Measurements from ENCODE around the gene NXPH2.

The NXPH2 gene

DNA sequence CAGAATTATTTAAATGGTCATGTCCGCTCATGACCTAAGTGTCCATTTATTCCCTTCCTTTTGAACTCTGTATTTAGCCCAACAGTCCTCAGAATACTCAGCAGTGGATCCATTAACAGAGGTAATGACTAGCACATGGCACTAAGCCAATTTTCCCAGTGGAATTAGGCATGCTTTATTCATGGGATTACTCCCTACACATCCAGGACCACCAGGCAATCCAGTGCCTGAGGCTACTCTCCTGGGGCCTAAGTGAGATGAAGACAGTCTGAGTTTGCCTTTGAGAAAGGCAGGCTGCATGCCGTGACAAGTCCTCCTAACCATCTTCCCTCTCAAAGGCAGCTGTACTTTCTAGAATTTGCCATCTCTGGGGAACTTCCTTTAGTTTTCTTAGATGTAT lies 150.0 kb downstream of the NXPH2 start:
- no peak for DNase-seq

DNA sequence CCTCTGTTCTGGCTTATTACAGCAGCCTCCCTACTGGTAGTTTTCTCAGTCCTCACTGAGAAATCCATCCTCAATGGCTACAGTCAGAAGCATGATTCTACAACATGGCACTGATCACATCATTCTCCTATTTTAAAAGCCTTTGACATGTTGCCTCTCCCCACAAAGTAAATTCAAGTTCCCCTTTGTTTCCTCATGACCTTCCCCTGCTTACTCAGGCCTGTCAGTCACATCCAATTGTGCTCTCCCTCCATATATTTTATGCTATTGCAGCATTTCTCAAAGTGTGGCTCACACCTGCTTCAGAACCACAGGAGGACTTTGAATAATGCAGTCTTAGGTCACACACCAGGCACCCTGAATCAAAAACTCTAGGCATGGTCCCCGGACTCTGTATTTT lies 154.0 kb downstream of the NXPH2 start:
- no peak for DNase-seq

DNA sequence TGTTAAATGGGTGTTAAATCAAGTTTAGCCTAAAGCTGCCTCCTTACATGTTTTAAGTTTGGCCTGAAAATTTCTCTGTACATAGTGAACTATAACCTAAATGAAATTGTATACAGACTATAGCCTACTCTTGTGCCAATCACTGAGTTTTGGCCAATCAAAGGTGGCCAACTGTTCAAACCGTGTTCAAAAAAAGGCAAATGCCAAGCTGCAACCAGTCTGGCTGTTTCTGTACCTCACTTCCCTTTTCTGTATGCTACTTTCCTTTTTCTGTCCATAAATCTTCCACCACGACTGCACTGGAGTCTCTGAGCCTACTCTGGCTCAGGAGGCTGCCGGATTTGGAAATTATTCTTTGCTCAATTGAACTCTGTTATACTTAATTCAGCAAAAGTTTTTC lies 157.6 kb downstream of the NXPH2 start:
- peak; percentile 40 for DNase-seq

DNA sequence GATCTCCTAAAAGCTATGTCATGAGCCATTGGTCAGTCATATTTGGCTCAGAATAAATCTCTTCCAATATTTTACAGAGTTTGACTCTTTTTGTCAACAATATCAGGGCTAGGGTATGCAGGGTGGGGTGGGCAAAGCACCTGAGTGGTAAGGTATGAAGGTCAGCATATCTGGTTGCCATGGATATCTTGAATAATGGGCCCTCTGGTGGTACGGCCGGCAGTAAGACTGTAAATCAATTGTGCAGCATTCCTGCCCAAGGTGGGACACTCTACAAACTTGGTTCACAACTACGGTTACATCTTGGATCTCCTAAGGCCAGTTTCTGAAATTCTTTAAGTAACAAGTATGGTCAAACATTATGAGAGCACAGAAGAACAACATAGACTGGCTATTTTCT lies 159.1 kb downstream of the NXPH2 start:
- no peak for DNase-seq

DNA sequence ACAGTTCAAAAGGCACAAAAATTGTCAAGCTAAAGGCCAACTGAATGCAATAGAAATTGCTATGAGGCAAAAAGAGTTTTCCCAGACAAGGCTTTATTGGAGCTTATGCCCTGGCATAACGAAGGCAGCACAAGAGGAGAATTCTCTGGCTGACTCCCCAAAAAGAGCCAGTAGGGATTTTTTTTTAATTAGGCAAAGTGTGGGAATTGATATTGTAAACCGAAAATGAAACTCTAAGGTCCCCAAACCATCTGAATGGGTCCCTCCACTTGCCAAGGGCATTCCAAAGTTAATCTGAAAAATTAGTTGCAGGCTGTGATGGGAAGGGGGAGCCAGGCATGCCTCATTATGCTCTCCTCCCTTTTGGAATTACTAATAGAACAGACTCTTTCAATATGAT lies 159.8 kb downstream of the NXPH2 start:
- DNase-seq, result no peak

Data from GDM1 (cell line).